Cardiac septum (tissue), 1 donor: Measurements from ENCODE around the gene DTX2. TPM values are rescaled to one million over a fixed set of nuclear protein-coding genes. Genes with fewer than 3 reads are reported as not detected.
"Not testable (repeated sequence)": the region's sequence is repeated elsewhere in the genome, so short reads cannot be mapped to it uniquely, and the experiment has no call there.

Experiments used
- DNase-seq: peaks from one replicate; pipeline ENCODE4 v3.0.0-alpha.2; 2020; ENCODE audit warnings: low spot score
- intact Hi-C: fragments of 100-400 bp; cut with DNase I; formaldehyde crosslinking; loops from one replicate; pipeline ENCODE4 v1.14.0; 2022
- total RNA-seq: library from RNA; stranded (reverse); fragmentation: NEBNext Ultra II Directional; extraction: Animal tissue kit (Norgen Biotek cat#: 25700); gene quantifications from one replicate; pipeline ENCODE4 v1.2.1, GENCODE V29; 2021
- donor health status: DM: no; HTN: no; CAD: no.

DTX2 gene
- total RNA-seq, 1 donor from 2014 or later = 11.5 TPM

DNA sequence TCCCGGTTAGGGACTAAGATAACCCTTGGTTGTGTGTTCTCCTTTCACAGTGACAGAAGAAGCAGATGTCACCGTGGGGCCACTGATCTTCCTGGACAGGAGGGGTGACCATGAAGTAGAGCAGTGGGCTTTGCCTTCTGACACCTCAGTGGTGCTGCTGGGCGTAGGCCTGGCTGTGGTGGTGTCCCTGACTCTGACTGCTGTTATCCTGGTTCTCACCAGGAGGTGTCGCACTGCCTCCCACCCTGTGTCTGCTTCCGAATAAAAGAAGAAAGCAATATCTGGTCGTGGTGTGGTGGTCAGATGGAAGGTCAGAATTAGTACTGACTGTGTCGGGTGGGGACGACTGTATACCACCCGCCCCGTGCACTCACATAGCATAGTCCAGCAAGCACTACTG lies 19.7 kb upstream of the DTX2 start:
- intact Hi-C loops, DNase-seq: not testable (repeated sequence)

DNA sequence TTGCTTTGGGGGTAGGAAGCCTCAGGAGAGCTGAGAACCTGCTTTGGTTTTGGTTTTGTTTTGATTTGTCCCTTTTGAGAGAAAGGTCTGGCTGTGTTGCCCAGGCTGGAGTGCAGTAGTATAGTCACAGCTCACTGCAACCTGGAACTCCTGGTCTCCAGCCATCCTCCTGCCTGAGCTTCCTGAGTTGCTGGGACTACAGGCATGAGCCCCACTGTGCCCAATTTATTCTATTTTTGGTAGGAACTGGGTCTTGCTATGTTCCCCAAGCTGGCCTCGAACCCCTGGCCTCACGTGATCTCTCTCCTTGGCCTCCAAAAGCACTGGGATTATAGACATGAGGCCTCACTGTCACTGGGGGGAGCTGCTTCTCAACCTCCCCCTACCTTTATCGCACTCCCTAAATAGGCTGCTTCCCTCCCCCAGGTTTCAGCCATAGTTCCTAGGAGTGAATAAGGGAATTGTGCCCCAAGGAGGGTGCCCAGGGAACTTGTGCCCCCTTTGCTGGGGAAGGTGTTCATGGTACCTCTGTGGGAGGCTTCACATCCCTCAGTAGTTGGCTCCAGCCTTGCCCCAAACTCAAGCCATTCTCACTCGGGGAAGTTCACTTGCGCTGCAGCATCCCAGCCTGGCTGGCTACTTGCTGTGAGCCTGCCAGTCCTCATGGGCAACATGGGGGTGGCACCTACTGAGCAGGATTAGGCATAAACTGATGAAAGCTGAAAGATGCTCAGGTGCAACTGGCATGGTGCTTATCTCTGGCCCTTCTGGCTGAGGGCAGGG lies 18.7 kb upstream of the DTX2 start:
- DNase-seq, intact Hi-C loops: not testable (repeated sequence)

DNA sequence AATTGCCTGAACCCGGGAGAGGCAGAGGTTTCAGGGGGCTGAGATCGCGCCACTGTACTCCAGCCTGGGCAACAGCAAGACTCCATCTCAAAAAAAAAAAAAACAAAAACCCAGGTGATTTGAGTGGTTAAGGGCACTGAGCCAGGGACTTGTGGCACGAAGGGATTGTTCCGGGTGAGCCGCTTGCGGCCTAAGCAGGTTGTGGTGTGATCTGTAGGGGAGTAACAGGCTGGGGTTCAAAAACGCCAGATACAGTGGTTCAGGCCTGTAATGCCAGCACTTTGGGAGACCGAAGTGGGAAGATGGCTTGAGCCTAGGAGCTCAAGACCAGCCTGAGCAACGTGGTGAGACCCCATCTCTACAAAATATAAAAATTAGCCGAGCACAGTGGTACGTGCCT lies 17.7 kb upstream of the DTX2 start:
- DNase-seq, intact Hi-C loops: not testable (repeated sequence)

DNA sequence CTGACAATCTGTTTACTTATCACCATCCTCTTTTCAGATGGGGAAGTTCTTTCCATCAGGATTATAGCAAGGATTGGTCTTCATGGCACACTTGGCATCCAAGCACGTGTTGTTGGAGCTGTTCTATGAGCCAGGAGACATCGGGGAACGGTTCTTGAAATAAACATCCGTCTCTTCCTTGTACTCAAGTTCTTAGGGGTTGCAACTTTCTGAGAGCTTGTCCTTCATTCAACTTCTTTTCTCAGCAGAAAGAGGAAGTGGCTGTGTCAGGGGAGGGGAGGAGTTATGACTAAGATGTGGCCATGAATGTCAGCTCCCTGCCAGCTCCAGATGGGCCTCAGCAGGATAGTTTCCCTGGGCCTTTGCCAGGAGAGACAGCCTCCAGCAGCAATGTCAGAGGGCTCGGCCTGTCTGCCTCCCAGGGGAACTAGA lies 15.9 kb upstream of the DTX2 start:
- DNase-seq, intact Hi-C loops: not testable (repeated sequence)

DNA sequence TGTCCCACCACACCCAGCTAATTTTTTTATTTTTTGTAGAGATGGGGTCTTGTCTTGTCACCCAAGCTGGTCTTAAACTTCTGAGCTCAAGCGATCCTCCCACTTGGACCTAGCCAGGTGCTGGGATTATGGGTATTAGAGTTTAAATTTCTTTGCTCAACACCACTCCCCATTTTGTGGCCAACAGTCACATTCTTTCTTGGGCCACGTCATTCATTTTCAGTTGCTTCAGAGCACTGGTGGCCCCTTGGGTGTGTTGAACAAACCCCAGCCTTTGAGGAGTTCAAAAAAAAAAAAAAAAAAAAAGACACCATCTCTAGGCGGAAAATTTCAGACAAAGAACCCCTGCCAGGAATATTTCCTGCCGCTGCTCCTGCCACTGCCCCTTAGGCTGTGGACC lies 4.5 kb upstream of the DTX2 start:
- intact Hi-C loops, DNase-seq: not testable (repeated sequence)

DNA sequence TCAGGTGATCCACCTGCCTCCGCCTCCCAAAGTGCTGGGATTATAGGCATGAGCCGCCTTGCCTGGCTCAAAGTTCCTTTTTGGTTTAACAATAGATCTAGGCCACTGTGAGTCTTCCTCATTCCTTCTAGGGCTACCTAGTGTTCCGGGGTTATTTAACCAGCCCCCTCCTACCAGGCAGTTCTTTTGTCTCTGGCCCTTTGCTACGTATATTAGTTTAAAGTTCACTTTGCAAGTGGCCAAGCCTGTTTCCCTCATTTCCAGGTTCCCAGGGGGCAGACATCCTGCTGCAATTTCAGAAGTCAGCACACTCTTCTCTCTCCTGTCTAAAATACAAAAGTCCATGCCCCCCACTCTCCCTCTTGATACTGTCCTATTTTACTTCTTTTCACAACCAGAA lies 3.0 kb upstream of the DTX2 start:
- intact Hi-C loops, DNase-seq: not testable (repeated sequence)

DNA sequence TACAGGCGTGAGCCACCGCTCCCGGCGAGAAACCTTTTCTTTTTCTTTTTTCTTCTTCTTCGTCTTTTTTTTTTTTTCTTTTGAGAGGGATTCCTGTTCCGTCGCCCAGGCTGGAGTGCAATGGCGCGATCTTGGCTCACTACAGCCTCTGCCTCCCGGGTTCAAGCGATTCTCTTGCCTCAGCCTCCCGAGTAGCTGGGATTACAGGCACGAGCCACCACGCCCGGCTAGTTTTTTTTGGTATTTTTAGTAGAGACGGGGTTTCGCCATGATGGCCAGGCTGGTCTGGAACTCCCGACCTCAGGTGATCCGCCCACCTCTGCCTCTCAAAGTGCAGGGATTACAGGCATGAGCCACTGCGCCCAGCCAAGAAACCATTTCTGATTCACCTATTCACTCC lies 742 bp upstream of the DTX2 start:
- intact Hi-C loops, DNase-seq: not testable (repeated sequence)

DNA sequence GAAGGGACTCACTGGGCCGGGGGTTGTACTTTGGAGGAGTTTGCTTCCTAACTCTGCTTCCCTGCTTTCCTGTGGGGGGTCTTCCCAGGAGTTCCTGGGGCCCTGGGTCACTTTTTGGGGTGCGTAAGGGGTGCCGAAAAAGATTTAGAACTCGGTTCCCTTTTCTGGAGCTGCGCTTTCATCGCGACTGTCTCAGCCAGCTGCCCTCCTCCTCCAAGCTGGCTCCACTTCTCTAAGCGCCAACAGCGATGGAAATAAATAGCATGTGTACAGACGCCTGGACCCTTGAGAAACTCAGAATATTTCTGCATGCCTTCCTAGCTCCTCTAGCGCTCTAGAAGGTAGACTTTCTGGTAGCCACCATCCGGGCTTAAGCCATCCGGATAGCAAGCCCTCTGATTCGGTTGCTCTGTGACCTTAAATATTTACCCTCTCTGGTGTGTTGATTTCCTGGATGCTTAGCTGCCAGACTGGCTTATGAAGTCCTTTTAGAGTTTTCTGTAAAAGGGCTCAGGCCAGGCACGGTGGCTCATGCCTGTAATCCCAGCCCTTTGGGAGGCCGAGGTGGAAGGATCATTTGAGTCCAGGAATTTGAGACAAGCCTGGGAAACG lies 868 bp downstream of the DTX2 start:
- DNase-seq, intact Hi-C loops: not testable (repeated sequence)

DNA sequence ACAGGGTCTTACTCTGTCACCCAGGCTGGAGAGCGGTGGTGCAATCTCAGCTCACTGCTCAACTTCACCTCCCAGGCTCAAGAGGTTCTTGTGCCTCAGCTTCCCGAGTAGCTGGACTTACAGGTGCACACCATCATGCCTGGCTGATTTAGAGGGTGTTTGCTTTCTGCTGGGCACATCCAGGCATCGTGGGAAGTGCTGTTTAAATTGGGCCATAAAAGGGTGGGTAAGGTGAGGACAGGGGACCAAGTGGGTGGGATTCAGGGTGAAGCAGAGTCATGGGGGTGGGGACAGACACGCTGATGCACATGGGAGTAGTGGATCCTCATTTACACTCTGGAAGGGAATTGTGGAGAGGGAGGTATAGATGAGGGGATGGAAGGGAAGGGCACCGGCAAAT lies 3.5 kb downstream of the DTX2 start:
- intact Hi-C loops, DNase-seq: not testable (repeated sequence)

DNA sequence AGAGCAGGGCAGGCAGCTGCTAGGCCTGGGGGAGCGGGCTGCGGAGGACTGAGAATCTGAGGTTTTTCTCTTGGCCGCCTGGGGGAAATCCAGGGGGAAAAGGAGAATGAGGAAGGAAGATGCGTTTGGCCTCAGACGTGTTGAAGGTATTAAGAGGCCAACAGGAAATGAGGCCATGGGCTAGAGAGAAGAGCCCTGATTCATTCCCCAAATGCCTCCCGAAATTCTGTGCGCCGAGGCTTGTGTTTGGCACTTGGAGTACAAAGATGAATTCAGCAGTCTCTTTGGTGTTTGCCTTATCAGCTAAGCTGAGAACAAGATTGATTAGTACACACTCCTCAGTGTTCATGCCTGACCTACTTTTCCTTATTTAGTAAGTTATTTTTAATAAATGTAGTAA lies 4.4 kb downstream of the DTX2 start:
- intact Hi-C loops, DNase-seq: not testable (repeated sequence)

DNA sequence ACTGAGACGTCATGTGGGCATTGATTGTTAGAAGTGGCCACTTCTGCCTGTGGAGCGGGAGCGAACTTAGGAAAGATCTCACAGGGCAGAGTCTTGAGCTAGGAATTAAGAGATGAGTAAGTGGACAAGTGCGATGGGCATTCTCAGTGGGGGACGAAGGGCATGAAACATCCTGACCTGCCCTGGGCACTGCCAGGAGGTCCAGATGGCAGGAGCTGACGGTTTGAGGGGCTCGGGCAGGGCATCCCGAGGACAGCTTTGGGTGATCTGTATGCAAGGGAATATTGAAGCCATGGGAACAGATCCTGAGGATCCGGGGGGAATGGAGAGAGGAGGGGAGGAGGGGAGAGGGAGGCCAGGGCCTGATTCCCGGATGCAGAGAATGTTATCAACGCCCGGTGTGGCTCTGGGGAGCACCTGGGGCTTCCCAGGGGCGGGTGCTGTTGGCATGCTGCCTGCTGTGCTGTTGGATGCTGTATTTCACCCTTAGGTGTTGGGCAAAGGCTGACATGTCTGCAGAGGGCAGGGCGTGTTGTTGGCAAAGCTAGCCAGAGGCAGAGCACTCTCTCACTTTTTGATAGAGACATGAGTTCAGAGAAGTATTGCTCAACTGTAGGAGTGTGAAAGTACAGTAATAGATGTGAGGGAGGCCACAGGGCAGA lies 6.4 kb downstream of the DTX2 start:
- intact Hi-C loops = not testable (repeated sequence)
- DNase-seq = peak; percentile 76

DNA sequence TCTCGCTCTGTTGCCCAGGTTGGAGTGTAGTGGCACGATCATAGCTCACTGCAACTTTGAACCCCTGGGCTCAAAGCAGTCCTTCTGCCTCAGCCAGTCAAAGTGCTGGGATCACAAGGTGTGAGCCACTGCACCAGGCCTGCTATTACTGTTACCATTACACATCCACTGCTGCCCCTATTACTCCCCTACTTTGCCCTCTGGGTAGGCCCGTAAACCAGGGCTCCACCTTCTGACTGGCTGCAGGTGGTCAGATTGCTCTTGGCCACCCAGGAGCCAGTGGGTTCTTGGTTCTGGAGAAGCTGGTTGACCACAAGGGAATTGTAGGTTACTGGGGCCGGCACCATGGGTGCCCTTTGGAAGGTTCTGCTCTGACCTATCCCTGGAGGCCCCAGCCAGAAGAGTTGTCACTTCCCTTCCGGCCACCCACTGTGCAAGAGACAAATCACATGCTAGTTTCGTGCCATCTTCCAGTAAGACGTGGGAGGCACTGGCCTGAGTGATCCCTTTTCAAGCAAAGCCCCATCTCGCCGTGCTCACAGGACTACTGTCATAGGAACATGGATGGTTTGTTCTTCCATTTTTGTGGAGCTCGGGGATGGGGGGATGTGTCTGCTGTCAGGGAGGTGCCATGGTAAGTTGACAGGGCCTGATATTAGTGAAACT lies 10.2 kb downstream of the DTX2 start:
- intact Hi-C loops, DNase-seq: not testable (repeated sequence)

DNA sequence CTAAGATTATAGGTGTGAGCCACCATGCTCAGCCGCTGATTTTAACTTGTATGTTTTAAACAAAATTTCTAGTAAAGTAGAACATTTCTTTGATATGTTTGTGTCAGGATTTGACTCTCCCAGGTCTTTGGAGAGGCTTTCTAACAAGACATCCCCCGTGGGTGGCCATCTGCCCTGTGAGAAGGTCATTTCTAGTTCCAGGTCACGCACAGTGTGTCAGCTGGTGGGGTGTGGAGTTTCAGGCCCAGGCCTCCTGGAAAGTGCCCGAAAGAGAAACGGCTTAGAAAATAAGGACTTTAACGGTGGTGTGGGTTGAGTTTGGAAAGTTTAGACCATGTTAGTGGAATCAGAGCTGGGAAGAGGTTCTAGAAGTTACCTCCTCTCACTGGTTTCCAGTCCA lies 11.6 kb downstream of the DTX2 start:
- intact Hi-C loops, DNase-seq: not testable (repeated sequence)

DNA sequence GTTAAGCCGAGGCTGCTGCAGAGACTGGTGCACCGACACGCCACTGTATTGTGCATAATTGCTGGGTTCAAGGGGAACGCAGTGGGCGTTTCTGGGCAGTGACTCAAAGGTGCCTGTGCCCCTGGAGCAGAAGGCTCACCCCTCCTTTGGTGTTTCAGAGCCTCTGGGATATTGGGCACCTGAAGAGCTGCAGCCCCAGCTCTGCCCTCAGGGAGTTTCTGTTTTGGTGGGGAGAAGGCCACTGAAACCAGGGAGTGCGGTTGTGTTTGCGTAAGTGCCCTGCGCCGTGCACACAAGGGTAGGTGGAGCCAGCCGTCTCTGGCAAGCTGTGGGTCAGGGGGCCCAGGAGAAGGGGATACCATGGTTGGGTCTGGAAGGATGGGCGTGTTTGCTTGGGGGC lies 14.8 kb downstream of the DTX2 start:
- DNase-seq, intact Hi-C loops: not testable (repeated sequence)

DNA sequence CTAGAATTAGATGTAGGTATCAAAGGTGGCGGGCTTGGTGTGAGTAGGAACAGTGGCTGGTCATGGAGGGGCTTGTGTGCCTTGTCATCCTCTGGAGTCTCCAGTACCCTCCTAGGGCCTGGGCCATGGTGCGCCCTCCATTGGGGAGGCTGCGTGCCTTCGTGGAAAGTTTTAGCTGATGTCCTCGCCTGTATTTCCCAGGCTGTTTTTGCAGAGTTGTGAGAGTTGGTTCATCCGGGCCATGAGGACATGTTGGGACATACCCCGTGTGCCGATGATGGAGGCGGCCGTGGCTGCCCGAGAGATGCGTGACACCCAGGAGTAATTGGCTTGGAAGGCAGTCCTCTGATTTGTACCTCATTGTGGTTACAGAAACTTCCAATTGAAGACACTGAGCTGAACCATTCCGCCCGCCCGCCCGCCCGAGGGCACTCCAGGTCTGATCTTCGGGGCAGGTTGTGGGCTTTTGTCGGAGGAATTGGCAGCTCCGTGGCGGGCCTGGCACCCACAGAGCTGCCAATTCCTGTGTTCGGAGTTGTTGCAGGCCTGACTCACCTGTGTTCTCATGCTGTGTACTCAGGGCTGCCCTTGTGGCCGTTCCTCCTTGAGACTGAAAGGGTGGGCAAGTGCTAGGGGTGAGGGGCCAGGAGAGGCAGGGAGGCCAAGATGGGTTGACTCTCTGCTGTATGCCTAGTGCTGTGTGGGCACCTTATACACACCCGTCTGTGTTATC lies 15.4 kb downstream of the DTX2 start:
- DNase-seq = not testable (repeated sequence)

DNA sequence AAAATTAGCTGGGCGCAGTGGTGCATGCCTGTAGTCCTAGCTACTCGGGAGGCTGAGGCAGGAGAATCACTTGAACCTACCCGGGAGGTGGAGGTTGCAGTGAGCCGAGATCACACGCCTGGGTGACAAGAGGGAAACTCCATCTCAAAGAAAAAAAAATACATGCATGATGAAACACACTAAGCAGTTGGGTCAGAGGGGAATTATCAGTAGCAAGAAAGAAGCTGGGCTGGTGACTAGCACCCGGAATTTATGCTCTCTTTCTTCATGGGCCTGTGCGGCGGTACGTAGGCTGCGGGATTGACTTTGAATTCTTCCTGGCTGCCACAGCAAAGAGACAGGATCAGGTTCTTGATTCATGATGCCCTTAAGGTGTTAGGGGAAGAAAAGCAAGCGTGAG lies 18.1 kb downstream of the DTX2 start:
- DNase-seq, intact Hi-C loops: not testable (repeated sequence)

More for the DNA sequence above, 15.4 kb downstream of the DTX2 start:
- intact Hi-C loops = not testable (repeated sequence)

DNA sequence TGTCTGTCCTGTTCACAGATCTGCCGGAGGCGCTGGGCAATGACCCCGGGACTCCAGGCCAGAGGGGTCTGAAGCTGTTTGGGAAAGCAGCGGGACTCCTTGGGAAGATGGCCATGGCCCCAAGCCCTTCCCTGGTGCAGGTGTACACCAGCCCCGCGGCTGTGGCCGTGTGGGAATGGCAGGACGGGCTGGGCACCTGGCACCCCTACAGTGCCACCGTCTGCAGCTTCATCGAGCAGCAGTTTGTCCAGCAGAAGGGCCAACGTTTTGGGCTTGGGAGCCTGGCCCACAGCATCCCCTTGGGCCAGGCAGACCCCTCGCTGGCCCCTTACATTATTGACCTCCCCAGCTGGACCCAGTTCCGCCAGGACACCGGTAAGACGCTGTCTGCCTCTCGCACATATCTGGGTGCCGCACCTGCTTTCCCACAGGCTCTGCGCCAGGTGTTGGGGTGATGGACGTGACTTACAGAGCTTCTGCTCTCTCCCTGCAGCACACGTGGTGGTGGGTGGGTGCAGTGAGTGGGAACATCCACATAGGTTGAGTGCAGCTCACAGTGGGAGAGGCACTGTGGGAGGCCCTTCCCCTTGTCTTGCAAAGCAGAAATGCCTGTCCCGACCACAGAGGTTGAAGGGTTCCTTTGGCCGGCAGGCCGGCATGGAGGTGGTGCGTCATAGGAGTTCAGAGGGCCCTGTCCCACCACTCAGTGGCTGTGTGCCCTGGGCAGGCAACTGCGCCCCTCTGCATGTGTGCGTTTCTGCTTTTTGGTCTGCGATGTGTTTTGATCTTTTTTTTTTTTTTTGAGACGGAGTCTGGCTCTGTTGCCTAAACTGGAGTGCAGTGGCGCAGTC lies 19.1 kb downstream of the DTX2 start:
- intact Hi-C loops, DNase-seq: not testable (repeated sequence)

DNA sequence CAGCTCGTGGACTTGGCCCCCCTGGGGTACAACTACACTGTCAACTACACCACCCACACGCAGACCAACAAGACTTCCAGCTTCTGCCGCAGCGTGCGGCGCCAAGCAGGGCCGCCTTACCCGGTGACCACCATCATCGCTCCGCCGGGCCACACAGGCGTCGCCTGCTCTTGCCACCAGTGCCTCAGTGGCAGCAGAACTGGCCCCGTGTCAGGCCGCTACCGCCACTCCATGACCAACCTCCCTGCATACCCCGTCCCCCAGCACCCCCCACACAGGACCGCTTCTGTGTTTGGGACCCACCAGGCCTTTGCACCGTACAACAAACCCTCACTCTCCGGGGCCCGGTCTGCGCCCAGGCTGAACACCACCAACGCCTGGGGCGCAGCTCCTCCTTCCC lies 21.2 kb downstream of the DTX2 start:
- intact Hi-C loops, DNase-seq: not testable (repeated sequence)
